Breast epithelium (tissue), 4 donors: ENCODE results near the gene EFHD1. TPM values are rescaled to one million over a fixed set of nuclear protein-coding genes. Genes with fewer than 3 reads are reported as not detected.

Experiments
- DNase-seq, 2 donors: peaks; one replicate each; pipeline ENCODE4 v3.0.0-alpha.2; 2019; ENCODE audit warnings: low spot score in 2 of 2
- H3K27ac ChIP-seq, 2 donors: fragments of 200-600 bp; sonication (generic) in 1 of 2; one replicate each; pipeline ENCODE4 v1.5.1; 2016 to 2019; ENCODE audit warnings: mild to moderate bottlenecking in 1 of 2
- H3K27me3 ChIP-seq, 2 donors: fragments of 200-600 bp; sonication (generic) in 1 of 2; one replicate each; pipeline versions ENCODE4 v1.5.1 to v1.6.0; 2017 to 2019; ENCODE audit warnings: control low read depth in 1 of 2, mild to moderate bottlenecking in 1 of 2
- H3K36me3 ChIP-seq: fragments of 200-600 bp; one replicate; pipeline ENCODE4 v1.5.1; 2019
- H3K4me1 ChIP-seq, 2 donors: fragments of 200-600 bp; sonication (generic); one replicate each; pipeline ENCODE4 v1.5.1; 2016 to 2019; ENCODE audit warnings: control low read depth in 1 of 2
- H3K4me3 ChIP-seq, 3 donors: fragments of 200-600 bp; sonication (generic); 1 replicate in 2 of 3; 2 replicates in 1 of 3; pipeline ENCODE4 v1.5.1; 2016 to 2019; ENCODE audit warnings: mild to moderate bottlenecking in 3 of 3, moderate library complexity in 2 of 3
- H3K9me3 ChIP-seq, 2 donors: fragments of 200-600 bp; sonication (generic) in 1 of 2; one replicate each; pipeline ENCODE4 v1.5.1; 2016 to 2019; ENCODE audit warnings: control low read depth in 1 of 2
- CTCF ChIP-seq, 3 donors: fragments of 450-650 bp; IDR thresholded peaks; one replicate each; pipeline ENCODE4 v1.5.1; 2016 to 2017; ENCODE audit warnings: antibody characterized with exemption in 3 of 3, mild to moderate bottlenecking in 3 of 3, moderate library complexity in 3 of 3
- POLR2A ChIP-seq: fragments of 450-650 bp; IDR thresholded peaks from one replicate; pipeline ENCODE4 v1.6.1; 2016; ENCODE audit warnings: antibody characterized with exemption, mild to moderate bottlenecking, moderate library complexity
- POLR2AphosphoS5 ChIP-seq, 3 donors: sonication (generic); formaldehyde crosslinking; IDR thresholded peaks; one replicate each; pipeline ENCODE4 v1.6.1; 2017; ENCODE audit warnings: antibody characterized with exemption in 3 of 3
- intact Hi-C: fragments of 100-400 bp; cut with DNase I; formaldehyde crosslinking; loops from one replicate; pipeline ENCODE4 v1.15.1; 2023; ENCODE audit warnings: low total_unique reads
- total RNA-seq, 3 donors: library from RNA; depleted of rRNA; stranded (reverse); fragments of >200 nt; gene quantifications; one replicate each; pipeline ENCODE4 v1.1.0, GENCODE V29; 2016

Gene EFHD1
- total RNA-seq, 3 donors from 2014 or later, result 31.0 to 67.2 (median 52.8) TPM

- intact Hi-C loops, result no loop called here
- no peak for DNase-seq
- H3K36me3 ChIP-seq, result no peaks in the 10 kb centered on the region
- no peaks in the 10 kb centered on the region for H3K4me1 ChIP-seq
- H3K4me3 ChIP-seq, result no peak overlapping the region
- peak overlapping the region in 1 of 2 donors; percentile 32 for H3K27ac ChIP-seq
- no peaks in the 10 kb centered on the region for H3K27me3 ChIP-seq
- H3K9me3 ChIP-seq, result no peaks in the 10 kb centered on the region
- TF ChIP-seq CTCF (IDR thresholded peaks at IDR 0.05) (no peak), POLR2AphosphoS5 (IDR thresholded peaks at IDR 0.05) (no peak), POLR2A (no peak)
Measured at GRCh38 chr2:232666051-232666805, 32.8 kb downstream of the EFHD1 start.

- TF ChIP-seq POLR2AphosphoS5 (IDR thresholded peaks at IDR 0.05) (no peak), CTCF (IDR thresholded peaks at IDR 0.05) (no peak), POLR2A (no peak)
- intact Hi-C loops, result no loop called here
- Histone ChIP-seq H3K36me3 (no peaks in the 10 kb centered on the region), H3K9me3 (no peaks in the 10 kb centered on the region), H3K4me3 (no peak overlapping the region), H3K4me1 (no peaks in the 10 kb centered on the region), H3K27ac (peak overlapping the region; percentile 67 to 78), H3K27me3 (no peaks in the 10 kb centered on the region)
- no peak for DNase-seq
Measured at GRCh38 chr2:232667989-232668583, 34.7 kb downstream of the EFHD1 start.

GRCh38 chr2:232668805-232669444 lies 35.5 kb downstream of the EFHD1 start:
- Histone ChIP-seq H3K4me1 (no peaks in the 10 kb centered on the region), H3K9me3 (no peaks in the 10 kb centered on the region), H3K36me3 (no peaks in the 10 kb centered on the region), H3K27me3 (no peaks in the 10 kb centered on the region), H3K27ac (peak overlapping the region; percentile 67 to 78), H3K4me3 (no peak overlapping the region)
- TF ChIP-seq POLR2AphosphoS5 (IDR thresholded peaks at IDR 0.05) (no peak), CTCF (IDR thresholded peaks at IDR 0.05) (peak in 2 of 3 donors; percentile 13 to 24)
- intact Hi-C loops, result no loop called here
- no peak for DNase-seq

- Histone ChIP-seq H3K27ac (no peak overlapping the region), H3K4me3 (no peak overlapping the region), H3K4me1 (no peaks in the 10 kb centered on the region), H3K36me3 (no peaks in the 10 kb centered on the region), H3K27me3 (no peaks in the 10 kb centered on the region), H3K9me3 (no peaks in the 10 kb centered on the region)
- DNase-seq, result no peak
- TF ChIP-seq CTCF (IDR thresholded peaks at IDR 0.05), result no peak
- no peak for TF ChIP-seq POLR2A
- no peak for TF ChIP-seq POLR2AphosphoS5 (IDR thresholded peaks at IDR 0.05)
- intact Hi-C loops, result no loop called here
Measured at GRCh38 chr2:232672588-232672987, 39.2 kb downstream of the EFHD1 start.

- H3K4me1 ChIP-seq, result no peaks in the 10 kb centered on the region
- no peaks in the 10 kb centered on the region for H3K36me3 ChIP-seq
- no peaks in the 10 kb centered on the region for H3K9me3 ChIP-seq
- TF ChIP-seq POLR2AphosphoS5 (IDR thresholded peaks at IDR 0.05) (no peak), POLR2A (no peak), CTCF (IDR thresholded peaks at IDR 0.05) (no peak)
- H3K27ac ChIP-seq, result no peak overlapping the region
- no peak overlapping the region for H3K4me3 ChIP-seq
- no peaks in the 10 kb centered on the region for H3K27me3 ChIP-seq
- intact Hi-C loops, result no loop called here
- no peak for DNase-seq
Measured at GRCh38 chr2:232674491-232674890, 41.1 kb downstream of the EFHD1 start.
